GM12891 (cell line): ENCODE data around the gene NAGPA.

Experiments
- POLR2AphosphoS5 ChIP-seq: IDR thresholded peaks from 2 replicates; pipeline ENCODE4 v1.6.1; 2011; ENCODE audit warnings: low read depth, low read length, control low read depth
- TAF1 ChIP-seq: IDR thresholded peaks from 2 replicates; pipeline ENCODE4 v1.6.1; 2011; ENCODE audit warnings: low read depth, low read length, control low read depth

GRCh38 chr16:5007256-5007655 is 26.5 kb downstream of the NAGPA start:
- TF ChIP-seq POLR2AphosphoS5, result no peak
- TF ChIP-seq TAF1, result no peak
